Mucosa of descending colon (tissue), 3 donors: ENCODE measurements around the gene TRIM17. TPM values are rescaled to one million over a fixed set of nuclear protein-coding genes. Genes with fewer than 3 reads are reported as not detected.

Source experiments
- ATAC-seq: fragments of 200-7000 bp; cut with Tn5 transposase; one replicate; pipeline ENCODE4 v1.9.1; 2020; ENCODE audit warnings: mild to moderate bottlenecking, moderate library complexity
- DNase-seq, 3 donors: peaks; one replicate each; pipeline ENCODE4 v3.0.0-alpha.2; 2020
- H3K36me3 ChIP-seq: fragments of 200-600 bp; one replicate; pipeline ENCODE4 v1.8.0; 2021; ENCODE audit warnings: low read depth, mild to moderate bottlenecking
- H3K4me1 ChIP-seq: fragments of 200-600 bp; one replicate; pipeline ENCODE4 v1.8.0; 2021; ENCODE audit warnings: low read depth, mild to moderate bottlenecking
- H3K4me3 ChIP-seq: fragments of 200-600 bp; one replicate; pipeline ENCODE4 v1.8.0; 2021; ENCODE audit warnings: mild to moderate bottlenecking
- H3K9me3 ChIP-seq: fragments of 200-600 bp; one replicate; pipeline ENCODE4 v1.8.0; 2021; ENCODE audit warnings: mild to moderate bottlenecking
- intact Hi-C, 2 donors: fragments of 100-400 bp; cut with DNase I in 1 of 2; cut with micrococcal nuclease in 1 of 2; formaldehyde crosslinking; loops; one replicate each; pipeline versions ENCODE4 v1.11.0 to v1.11.1; 2022; cut with DNase I, micrococcal nuclease
- microRNA-seq: library from miRNA; unstranded; fragments of <30 nt; microRNA quantifications from one replicate; pipeline ENCODE4, GENCODE V29; 2019
- total RNA-seq, 3 donors: library from RNA; stranded (reverse); fragmentation: NEBNext Ultra II Directional in 2 of 3; extraction: Animal tissue kit (Norgen Biotek cat#: 25700) in 2 of 3; gene quantifications; one replicate each; pipeline versions ENCODE4 v1.2.1 to v1.2.4, GENCODE V29; 2021 to 2023
- TF ChIP-seq, protein P1 (sequence below): fragments of 200-600 bp; IDR thresholded peaks from one replicate; pipeline ENCODE4 v1.8.0; 2022; ENCODE audit warnings: antibody characterized with exemption, mild to moderate bottlenecking
- donor health status: DM: no; HTN: no; CAD: no; lungs with moderate emphysema.
- donor health status: DM: no; HTN: no; CAD: no.
- donor health status: DM: no; HTN: yes; CAD: no.

The TRIM17 gene
- total RNA-seq, 3 donors from 2014 or later, result 0.39 to 0.76 TPM; not detected in 1

GRCh38 chr1:228358039-228358763, 58.5 kb downstream of the TRIM17 start:
- ATAC-seq (no peak), DNase-seq (no peak)
- TF ChIP-seq, protein P1, sequence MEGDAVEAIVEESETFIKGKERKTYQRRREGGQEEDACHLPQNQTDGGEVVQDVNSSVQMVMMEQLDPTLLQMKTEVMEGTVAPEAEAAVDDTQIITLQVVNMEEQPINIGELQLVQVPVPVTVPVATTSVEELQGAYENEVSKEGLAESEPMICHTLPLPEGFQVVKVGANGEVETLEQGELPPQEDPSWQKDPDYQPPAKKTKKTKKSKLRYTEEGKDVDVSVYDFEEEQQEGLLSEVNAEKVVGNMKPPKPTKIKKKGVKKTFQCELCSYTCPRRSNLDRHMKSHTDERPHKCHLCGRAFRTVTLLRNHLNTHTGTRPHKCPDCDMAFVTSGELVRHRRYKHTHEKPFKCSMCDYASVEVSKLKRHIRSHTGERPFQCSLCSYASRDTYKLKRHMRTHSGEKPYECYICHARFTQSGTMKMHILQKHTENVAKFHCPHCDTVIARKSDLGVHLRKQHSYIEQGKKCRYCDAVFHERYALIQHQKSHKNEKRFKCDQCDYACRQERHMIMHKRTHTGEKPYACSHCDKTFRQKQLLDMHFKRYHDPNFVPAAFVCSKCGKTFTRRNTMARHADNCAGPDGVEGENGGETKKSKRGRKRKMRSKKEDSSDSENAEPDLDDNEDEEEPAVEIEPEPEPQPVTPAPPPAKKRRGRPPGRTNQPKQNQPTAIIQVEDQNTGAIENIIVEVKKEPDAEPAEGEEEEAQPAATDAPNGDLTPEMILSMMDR, result no peak
- Histone ChIP-seq H3K4me3 (no peak overlapping the region), H3K4me1 (no peaks in the 10 kb centered on the region), H3K36me3 (no peaks in the 10 kb centered on the region), H3K9me3 (no peaks in the 10 kb centered on the region)
- intact Hi-C loops, result no loop called here

Small RNA genes within 50 kb of the gene (microRNA-seq; reads per million reads assigned to microRNA genes)
- gene MIR4666A (not detected), gene MIR6742 (not detected)

Other genes starting within 250 kb of the TRIM17 start
- 10 to 100 TPM in 1 of 3 donors, 1 to 10 TPM in 2; 4.2 to 30.9 (median 7.5) TPM for gene OBSCN, start 208.8 kb downstream of the TRIM17 start, total RNA-seq
- 10 to 100 TPM; 32.1 to 40.4 (median 35.0) TPM for gene TRIM11, start 10.0 kb downstream of the TRIM17 start, total RNA-seq
- gene RNF187, start 70.5 kb upstream of the TRIM17 start, total RNA-seq, result 10 to 100 TPM; 67.7 to 84.0 (median 68.4) TPM